Measurements from ENCODE around the gene ATP6V0A1. TPM values are rescaled to one million over a fixed set of nuclear protein-coding genes. Genes with fewer than 3 reads are reported as not detected.
"Not testable (repeated sequence)": the region's sequence is repeated elsewhere in the genome, so short reads cannot be mapped to it uniquely, and the experiment has no call there.

ATP6V0A1 gene
- total RNA-seq, 4 donors from 2014 or later, result 81.6 to 126 (median 96.6) TPM

- DNase-seq (ENCODE audit: low spot score in 2 of 2), result peak in 1 of 2 donors; percentile 46
- WGBS, 2 donors, result 88 to 90% methylated on average over 9 of the region's 9 CpGs
- Histone ChIP-seq H3K9me3 (no peaks in the 10 kb centered on the region), H3K27me3 (no peaks in the 10 kb centered on the region), H3K36me3 (no peaks in the 10 kb centered on the region), H3K4me1 (peaks cover 0 to 20% (median 7%) of the 10 kb centered on the region in 4 donors), H3K27ac (no peak overlapping the region), H3K4me3 (no peak overlapping the region)
- TF ChIP-seq CTCF (IDR thresholded peaks at IDR 0.05) (peak in 2 of 5 experiments; percentile 33 to 44), POLR2A (IDR thresholded peaks at IDR 0.05) (no peak)
These were observed 19.8 kb upstream of the ATP6V0A1 start for GRCh38 chr17:42438600-42439567.

- Histone ChIP-seq H3K27me3 (no peaks in the 10 kb centered on the region), H3K27ac (no peak overlapping the region), H3K4me1 (peaks cover 0 to 8% (median 4%) of the 10 kb centered on the region in 4 donors), H3K36me3 (no peaks in the 10 kb centered on the region), H3K4me3 (no peak overlapping the region), H3K9me3 (no peaks in the 10 kb centered on the region)
- TF ChIP-seq EP300 (IDR thresholded peaks at IDR 0.05), result no peak
- TF ChIP-seq POLR2A (IDR thresholded peaks at IDR 0.05), result no peak
- TF ChIP-seq CTCF (IDR thresholded peaks at IDR 0.05), result no peak
- no peak for DNase-seq (ENCODE audit: low spot score in 2 of 2)
- 54 to 56% methylated on average over 7 of the region's 7 CpGs for WGBS, 2 donors
These were observed 17.1 kb upstream of the ATP6V0A1 start for GRCh38 chr17:42441371-42442195.

- no peaks in the 10 kb centered on the region for H3K9me3 ChIP-seq
- no peak for DNase-seq (ENCODE audit: low spot score in 2 of 2)
- no peaks in the 10 kb centered on the region for H3K36me3 ChIP-seq
- no peaks in the 10 kb centered on the region for H3K27me3 ChIP-seq
- H3K4me3 ChIP-seq, result no peak overlapping the region
- TF ChIP-seq POLR2A (IDR thresholded peaks at IDR 0.05) (no peak), EP300 (IDR thresholded peaks at IDR 0.05) (no peak), CTCF (IDR thresholded peaks at IDR 0.05) (no peak)
- peaks cover 0 to 3% (median 0%) of the 10 kb centered on the region in 4 donors for H3K4me1 ChIP-seq
- WGBS, 2 donors, result 41 to 53% methylated on average over 5 of the region's 5 CpGs
- H3K27ac ChIP-seq, result no peak overlapping the region
These were observed 16.5 kb upstream of the ATP6V0A1 start for GRCh38 chr17:42442196-42442565.

- DNase-seq (ENCODE audit: low spot score in 2 of 2); H3K27me3 ChIP-seq; H3K36me3 ChIP-seq; H3K4me3 ChIP-seq; H3K27ac ChIP-seq; H3K9me3 ChIP-seq; H3K4me1 ChIP-seq: not testable (repeated sequence)
- WGBS, 2 donors, result 76 to 79% methylated on average over 15 to 23 of the region's 27 CpGs
These were observed 9.5 kb upstream of the ATP6V0A1 start for GRCh38 chr17:42449176-42449575.

GRCh38 chr17:42449838-42450237 is 8.8 kb upstream of the ATP6V0A1 start:
- not testable (repeated sequence) for DNase-seq (ENCODE audit: low spot score in 2 of 2); H3K36me3 ChIP-seq; H3K27ac ChIP-seq; H3K4me1 ChIP-seq; H3K27me3 ChIP-seq; H3K9me3 ChIP-seq; H3K4me3 ChIP-seq
- 31% methylated on average over 2 of the region's 2 CpGs; no CpG with 5 or more reads in 1 of the 2 donors for WGBS, 2 donors

GRCh38 chr17:42451270-42451669 is 7.4 kb upstream of the ATP6V0A1 start:
- not testable (repeated sequence) for H3K36me3 ChIP-seq; H3K27ac ChIP-seq; H3K9me3 ChIP-seq; H3K27me3 ChIP-seq; H3K4me3 ChIP-seq; DNase-seq (ENCODE audit: low spot score in 2 of 2)
- peaks cover 0 to 13% (median 4%) of the 10 kb centered on the region in 4 donors for H3K4me1 ChIP-seq
- WGBS, 2 donors, result 79 to 81% methylated on average over 5 of the region's 5 CpGs

Measured in tibial nerve (tissue), 4 donors.